ENCODE results near the gene CSF2RB.

The CSF2RB gene

GRCh38 chr22:36936362-36937116 lies 23.1 kb downstream of the CSF2RB start:
- TF ChIP-seq TCF12 (IDR thresholded peaks at IDR 0.05; ENCODE audit: low read depth) (no peak), USF1 (IDR thresholded peaks at IDR 0.05) (no peak), EGR1 (IDR thresholded peaks at IDR 0.05) (no peak), TAF1 (IDR thresholded peaks at IDR 0.05; ENCODE audit: low read depth) (no peak), CEBPB (IDR thresholded peaks at IDR 0.05) (no peak), REST (IDR thresholded peaks at IDR 0.05; ENCODE audit: low read depth) (no peak), EP300 (IDR thresholded peaks at IDR 0.05; ENCODE audit: borderline replicate concordance) (no peak), FOXM1 (IDR thresholded peaks at IDR 0.05; ENCODE audit: borderline replicate concordance, low read depth) (no peak), ZBTB7A (IDR thresholded peaks at IDR 0.05; ENCODE audit: low read depth) (no peak), RAD21 (IDR thresholded peaks at IDR 0.05; ENCODE audit: low read depth) (no peak), CREB1 (IDR thresholded peaks at IDR 0.05; ENCODE audit: low read depth) (no peak), TEAD4 (IDR thresholded peaks at IDR 0.05) (no peak), YY1 (IDR thresholded peaks at IDR 0.05; ENCODE audit: low read depth) (no peak), NFIC (IDR thresholded peaks at IDR 0.05) (no peak)
- TF ChIP-seq, protein P1, sequence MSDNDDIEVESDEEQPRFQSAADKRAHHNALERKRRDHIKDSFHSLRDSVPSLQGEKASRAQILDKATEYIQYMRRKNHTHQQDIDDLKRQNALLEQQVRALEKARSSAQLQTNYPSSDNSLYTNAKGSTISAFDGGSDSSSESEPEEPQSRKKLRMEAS (IDR thresholded peaks at IDR 0.05), result no peak

- no peak for TF ChIP-seq EGR1 (IDR thresholded peaks at IDR 0.05)
- TF ChIP-seq REST (IDR thresholded peaks at IDR 0.05; ENCODE audit: low read depth), result no peak
- TF ChIP-seq, protein P1 (IDR thresholded peaks at IDR 0.05), result no peak
- no peak for TF ChIP-seq NFIC (IDR thresholded peaks at IDR 0.05)
- TF ChIP-seq ZBTB7A (IDR thresholded peaks at IDR 0.05; ENCODE audit: low read depth), result no peak
Observed at GRCh38 chr22:36937319-36938027, 24.0 kb downstream of the CSF2RB start.

DNA sequence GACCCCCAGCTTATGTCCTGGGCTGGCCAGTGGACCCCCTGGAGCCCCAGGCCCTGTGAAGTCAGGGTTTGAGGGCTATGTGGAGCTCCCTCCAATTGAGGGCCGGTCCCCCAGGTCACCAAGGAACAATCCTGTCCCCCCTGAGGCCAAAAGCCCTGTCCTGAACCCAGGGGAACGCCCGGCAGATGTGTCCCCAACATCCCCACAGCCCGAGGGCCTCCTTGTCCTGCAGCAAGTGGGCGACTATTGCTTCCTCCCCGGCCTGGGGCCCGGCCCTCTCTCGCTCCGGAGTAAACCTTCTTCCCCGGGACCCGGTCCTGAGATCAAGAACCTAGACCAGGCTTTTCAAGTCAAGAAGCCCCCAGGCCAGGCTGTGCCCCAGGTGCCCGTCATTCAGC lies 24.6 kb downstream of the CSF2RB start:
- no peak for TF ChIP-seq TCF12 (IDR thresholded peaks at IDR 0.05; ENCODE audit: low read depth)
- TF ChIP-seq CREB1 (IDR thresholded peaks at IDR 0.05; ENCODE audit: low read depth), result no peak
- TF ChIP-seq EP300 (IDR thresholded peaks at IDR 0.05; ENCODE audit: borderline replicate concordance), result no peak

- no peak for TF ChIP-seq ZBTB7A (IDR thresholded peaks at IDR 0.05; ENCODE audit: low read depth)
- no peak for TF ChIP-seq TCF12 (IDR thresholded peaks at IDR 0.05; ENCODE audit: low read depth)
Observed at GRCh38 chr22:36938886-36939285, 25.5 kb downstream of the CSF2RB start.

DNA sequence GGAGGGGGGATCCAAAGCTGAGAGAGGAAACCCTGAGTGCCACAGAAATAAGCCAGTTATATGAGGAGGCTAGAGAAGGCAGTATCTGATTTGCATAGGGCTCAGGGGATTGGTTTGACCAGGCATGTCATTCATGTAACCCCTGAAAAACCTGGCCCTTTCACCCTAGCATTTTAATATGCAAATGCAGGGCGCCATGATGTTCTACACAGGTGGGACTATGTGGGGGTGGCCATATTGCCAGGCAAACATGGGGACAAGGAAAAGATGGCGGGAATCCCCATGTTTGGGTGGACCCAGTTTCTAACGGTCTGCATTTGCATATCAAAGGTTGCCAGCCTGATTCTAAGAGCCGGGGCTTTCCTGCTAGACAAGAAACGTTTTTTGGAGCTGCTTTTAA lies 27.2 kb downstream of the CSF2RB start:
- TF ChIP-seq TCF12 (IDR thresholded peaks at IDR 0.05; ENCODE audit: low read depth) (no peak), YY1 (IDR thresholded peaks at IDR 0.05; ENCODE audit: low read depth) (peak; percentile 58)

GRCh38 chr22:36942556-36942955 lies 29.1 kb downstream of the CSF2RB start:
- TF ChIP-seq YY1 (IDR thresholded peaks at IDR 0.05; ENCODE audit: low read depth) (no peak), ZBTB7A (IDR thresholded peaks at IDR 0.05; ENCODE audit: low read depth) (no peak), REST (IDR thresholded peaks at IDR 0.05; ENCODE audit: low read depth) (no peak), EGR1 (IDR thresholded peaks at IDR 0.05) (no peak), TAF1 (IDR thresholded peaks at IDR 0.05; ENCODE audit: low read depth) (no peak), CREB1 (IDR thresholded peaks at IDR 0.05; ENCODE audit: low read depth) (no peak), RAD21 (IDR thresholded peaks at IDR 0.05; ENCODE audit: low read depth) (no peak), CEBPB (IDR thresholded peaks at IDR 0.05) (no peak)
